ENCODE measurements around the gene COPZ2.

- TF ChIP-seq CTCF (IDR thresholded peaks at IDR 0.05) (no peak), EZH2 (IDR thresholded peaks at IDR 0.05) (no peak), EZH2phosphoT487 (IDR thresholded peaks at IDR 0.05) (no peak)
Measured at GRCh38 chr17:48067245-48067644, 29.6 kb upstream of the COPZ2 start.
